ENCODE data around the gene ALCAM. TPM values are rescaled to one million over a fixed set of nuclear protein-coding genes. Genes with fewer than 3 reads are reported as not detected.

ALCAM gene
- total and polyA plus RNA-seq, 7 donors: 0.42 to 1.5 (median 0.70) TPM

DNA sequence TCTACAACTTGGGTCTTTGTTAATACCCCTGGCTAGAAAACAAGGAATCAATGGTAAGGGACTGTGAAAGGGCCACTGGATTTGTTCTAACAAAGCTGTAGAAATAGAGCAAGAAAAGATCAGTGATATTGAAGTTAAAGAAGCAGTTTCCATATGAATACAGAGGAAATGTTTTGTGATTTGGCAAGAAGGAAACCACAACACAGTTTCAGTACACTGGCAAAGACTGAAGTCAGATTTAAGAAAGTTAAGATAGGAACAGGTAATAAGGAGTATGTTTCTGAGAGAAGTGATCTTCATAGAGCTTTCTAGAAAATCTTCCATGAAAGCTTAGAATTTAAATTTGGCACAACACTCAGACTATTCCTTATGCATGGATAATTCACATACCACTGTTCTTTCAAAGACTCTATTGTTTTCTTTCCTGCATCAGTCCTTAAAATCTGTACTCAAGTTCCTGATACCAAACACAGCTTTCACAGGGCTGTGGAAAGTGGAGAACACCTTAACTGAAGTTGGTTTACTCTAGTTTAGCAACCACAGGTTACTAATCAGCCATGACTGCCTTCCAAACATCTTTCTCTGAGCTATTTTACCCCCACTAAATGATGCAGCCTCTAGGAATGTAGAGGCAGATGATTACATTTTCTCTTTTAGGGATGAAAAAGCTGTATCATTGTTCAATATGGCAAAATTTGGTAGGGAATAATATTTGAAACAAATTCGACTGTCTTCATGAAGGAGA lies 32.4 kb upstream of the ALCAM start:
- WGBS, 3 donors: 71 to 80% (median 73%) methylated on average over 1 of the region's 1 CpG

GRCh38 chr3:105339946-105340345 lies 26.8 kb upstream of the ALCAM start:
- Histone ChIP-seq H3K4me1 (no peaks in the 10 kb centered on the region), H3K27ac (no peak overlapping the region), H3K27me3 (ENCODE audit: insufficient read depth in 3 of 3, low read length in 2 of 3) (no peaks in the 10 kb centered on the region), H3K9me3 (no peaks in the 10 kb centered on the region), H3K4me3 (no peak overlapping the region), H3K36me3 (ENCODE audit: insufficient read depth in 1 of 2, low read depth in 1 of 2) (no peaks in the 10 kb centered on the region)
- whole genome bisulfite sequencing, 3 donors: 56 to 64% (median 62%) methylated on average over 1 of the region's 1 CpG
- no peak for DNase-seq
- TF ChIP-seq CTCF (IDR thresholded peaks at IDR 0.05): no peak
- ATAC-seq: no peak
- intact Hi-C loops (cut with DNase I): no loop called here

More for the DNA sequence above, 32.4 kb upstream of the ALCAM start:
- no peaks in the 10 kb centered on the region for H3K4me1 ChIP-seq
- no peak for TF ChIP-seq CTCF (IDR thresholded peaks at IDR 0.05)
- ATAC-seq (no peak), DNase-seq (no peak)
- H3K36me3 ChIP-seq (ENCODE audit: insufficient read depth in 1 of 2, low read depth in 1 of 2): no peaks in the 10 kb centered on the region
- peaks cover 9% of the 10 kb centered on the region for H3K9me3 ChIP-seq
- H3K4me3 ChIP-seq: no peak overlapping the region
- intact Hi-C loops (cut with DNase I): no loop called here
- H3K27ac ChIP-seq: no peak overlapping the region
- no peaks in the 10 kb centered on the region for H3K27me3 ChIP-seq (ENCODE audit: insufficient read depth in 3 of 3, low read length in 2 of 3)

GRCh38 chr3:105343991-105344390 lies 22.7 kb upstream of the ALCAM start:
- intact Hi-C loops (cut with DNase I): no loop called here
- 72 to 73% (median 73%) methylated on average over 5 of the region's 5 CpGs for WGBS, 3 donors
- DNase-seq: no peak
- ATAC-seq: no peak
- Histone ChIP-seq H3K36me3 (ENCODE audit: insufficient read depth in 1 of 2, low read depth in 1 of 2) (no peaks in the 10 kb centered on the region), H3K27ac (no peak overlapping the region), H3K27me3 (ENCODE audit: insufficient read depth in 3 of 3, low read length in 2 of 3) (peaks cover 0 to 1% (median 0%) of the 10 kb centered on the region in 3 donors), H3K4me3 (no peak overlapping the region), H3K4me1 (no peaks in the 10 kb centered on the region), H3K9me3 (no peaks in the 10 kb centered on the region)
- TF ChIP-seq CTCF (IDR thresholded peaks at IDR 0.05): no peak

DNA sequence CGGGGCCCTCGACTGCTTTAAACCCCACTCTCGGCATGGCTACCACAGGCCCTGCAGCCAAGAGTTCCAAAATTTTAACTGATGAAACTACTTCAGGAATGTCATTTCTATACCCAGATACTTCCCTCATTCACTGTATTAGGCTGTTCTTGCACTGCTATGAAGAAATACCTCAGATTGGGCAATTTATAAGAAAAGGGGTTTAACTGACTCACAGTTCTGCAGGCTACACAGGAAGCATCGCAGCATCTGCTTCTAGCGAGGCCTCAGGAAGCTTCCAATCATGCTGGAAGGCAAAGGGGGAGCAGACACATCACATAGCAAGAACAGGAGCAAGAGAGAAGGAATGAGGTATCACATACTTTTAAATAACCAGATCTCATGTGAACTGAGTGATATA lies 21.6 kb upstream of the ALCAM start:
- Histone ChIP-seq H3K27me3 (ENCODE audit: insufficient read depth in 3 of 3, low read length in 2 of 3) (peaks cover 0 to 2% (median 2%) of the 10 kb centered on the region in 3 donors), H3K4me1 (no peaks in the 10 kb centered on the region), H3K36me3 (ENCODE audit: insufficient read depth in 1 of 2, low read depth in 1 of 2) (no peaks in the 10 kb centered on the region), H3K4me3 (no peak overlapping the region), H3K27ac (no peak overlapping the region), H3K9me3 (no peaks in the 10 kb centered on the region)
- no peak for TF ChIP-seq CTCF (IDR thresholded peaks at IDR 0.05)
- ATAC-seq (no peak), DNase-seq (no peak)
- WGBS, 3 donors: 91 to 97% (median 93%) methylated on average over 5 of the region's 5 CpGs
- intact Hi-C loops (cut with DNase I): no loop called here
